Measurements from ENCODE around the gene MYT1.
"Not testable (repeated sequence)": the region's sequence is repeated elsewhere in the genome, so short reads cannot be mapped to it uniquely, and the experiment has no call there.

MYT1 gene

GRCh38 chr20:64164123-64164836 is at the start of gene MYT1:
Gene MYT1, plus strand, starts transcription at chr20:64164452. Its CDS starts 34,410 bp downstream, at chr20:64198862.
- in situ Hi-C loops (cut with HindIII; ENCODE audit: low sequenced_read_pairs) = no loop called here

DNA sequence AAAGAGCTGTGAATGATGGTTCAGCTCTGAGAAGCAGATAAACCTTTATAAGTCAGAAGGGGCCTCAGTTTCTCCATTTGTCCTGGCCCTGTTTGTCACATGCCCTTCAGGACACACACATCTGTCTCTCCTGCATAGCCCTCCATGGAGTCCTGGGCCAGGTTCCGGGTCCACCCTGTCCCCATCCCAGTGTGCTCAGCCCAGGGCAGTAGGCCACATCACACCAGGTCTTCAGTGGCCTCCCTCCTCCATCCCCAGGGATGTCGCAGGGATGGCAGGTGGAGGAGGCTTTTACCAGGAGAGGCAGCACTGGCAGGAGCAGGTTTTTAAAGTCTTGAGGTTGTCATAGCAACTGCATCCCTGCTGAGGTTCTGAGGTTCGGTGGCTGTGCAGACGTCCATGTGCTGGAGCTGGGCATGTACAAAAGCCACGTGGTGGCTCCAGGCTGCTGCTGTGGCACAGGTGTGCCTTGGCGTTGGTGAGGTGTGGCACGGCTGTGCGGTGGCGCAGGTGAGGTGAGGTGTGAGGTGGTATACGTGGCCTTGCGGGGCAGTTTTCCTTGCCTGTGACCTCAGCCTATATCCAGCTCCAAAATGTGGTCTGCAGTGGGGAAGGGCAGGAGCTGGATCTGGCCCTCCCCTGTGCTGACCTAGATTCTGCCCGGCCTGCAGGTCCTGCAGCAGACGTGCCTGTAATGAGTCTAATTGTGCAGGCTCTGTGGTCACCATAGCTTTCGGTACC is 48.9 kb upstream of the MYT1 start:
- in situ Hi-C loops (cut with HindIII; ENCODE audit: low sequenced_read_pairs) = no loop called here

DNA sequence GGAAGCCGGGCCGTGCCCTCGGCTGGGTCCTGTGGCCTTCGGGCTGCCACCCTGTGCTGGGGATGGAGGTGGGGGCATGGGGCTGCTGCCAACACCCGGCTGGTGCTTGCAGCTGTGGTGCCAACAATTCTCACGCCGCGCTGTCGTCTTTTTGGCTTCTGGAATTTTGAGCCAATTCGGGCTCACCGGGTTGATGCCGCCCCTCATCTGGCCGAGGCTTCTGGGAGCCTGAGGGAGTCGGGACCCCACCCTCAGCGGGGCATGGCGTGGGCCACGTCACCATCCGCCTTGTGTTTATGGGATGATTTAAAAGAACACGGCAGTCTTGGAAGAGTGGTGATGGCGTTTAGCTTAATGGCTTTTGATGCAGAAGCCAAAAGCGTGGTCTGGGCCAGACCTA is 48.2 kb upstream of the MYT1 start:
- in situ Hi-C loops (cut with HindIII; ENCODE audit: low sequenced_read_pairs) = no loop called here

DNA sequence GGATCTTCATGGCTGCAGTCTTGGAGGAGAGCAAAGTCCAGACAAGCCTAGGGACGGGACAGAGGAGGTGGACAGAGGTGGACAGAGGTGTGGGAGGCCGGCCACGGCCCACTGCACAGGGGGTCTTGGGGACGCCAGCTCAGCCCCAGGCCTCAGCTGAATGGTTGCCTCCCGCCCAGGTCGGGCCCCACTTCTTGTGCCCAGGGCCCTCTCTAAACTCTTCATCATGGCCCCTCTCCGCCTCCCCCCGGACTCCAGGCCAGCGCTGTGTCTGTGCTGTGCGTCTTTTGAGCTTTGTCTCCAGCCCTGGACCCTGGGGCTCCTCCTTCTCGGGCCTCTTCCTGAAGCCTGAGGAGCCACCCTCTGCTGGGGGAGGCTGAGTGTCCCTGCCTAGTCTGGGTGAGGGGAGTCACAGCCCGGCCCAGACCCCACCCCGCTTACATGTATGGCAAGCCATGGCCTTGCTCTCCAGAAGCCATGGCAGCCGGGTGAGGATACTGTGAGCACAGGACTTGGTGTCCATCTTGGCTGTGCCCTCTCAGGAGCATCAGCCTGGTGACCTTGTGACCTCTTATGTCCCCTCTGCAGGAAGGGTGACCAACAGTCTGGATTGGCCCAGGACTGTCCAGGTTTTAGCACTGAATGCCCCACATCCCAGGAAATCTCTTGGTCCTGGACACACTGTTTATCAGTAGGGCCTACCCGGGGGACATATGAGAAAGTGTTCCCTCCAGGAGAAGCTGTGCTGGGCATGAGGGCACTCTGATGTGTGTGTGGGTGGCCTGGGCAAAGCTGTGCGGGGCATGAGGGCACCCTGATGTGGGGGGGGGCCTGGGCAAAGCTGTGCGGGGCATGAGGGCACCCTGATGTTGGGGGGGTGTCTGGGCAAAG is 47.5 kb upstream of the MYT1 start:
- in situ Hi-C loops (cut with HindIII; ENCODE audit: low sequenced_read_pairs) = no loop called here

DNA sequence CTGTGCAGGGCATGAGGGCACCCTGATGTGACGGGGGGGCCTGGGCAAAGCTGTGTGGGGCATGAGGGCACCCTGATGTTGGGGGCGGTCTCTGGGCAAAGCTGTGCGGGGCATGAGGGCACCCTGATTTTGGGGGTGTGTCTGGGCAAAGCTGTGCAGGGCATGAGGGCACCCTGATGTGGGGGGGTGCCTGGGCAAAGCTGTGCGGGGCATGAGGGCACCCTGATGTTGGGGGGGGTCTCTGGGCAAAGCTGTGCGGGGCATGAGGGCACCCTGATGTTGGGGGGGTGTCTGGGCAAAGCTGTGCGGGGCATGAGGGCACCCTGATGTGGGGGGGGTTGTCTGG is 46.8 kb upstream of the MYT1 start:
- in situ Hi-C loops (cut with HindIII; ENCODE audit: low sequenced_read_pairs) = not testable (repeated sequence)

DNA sequence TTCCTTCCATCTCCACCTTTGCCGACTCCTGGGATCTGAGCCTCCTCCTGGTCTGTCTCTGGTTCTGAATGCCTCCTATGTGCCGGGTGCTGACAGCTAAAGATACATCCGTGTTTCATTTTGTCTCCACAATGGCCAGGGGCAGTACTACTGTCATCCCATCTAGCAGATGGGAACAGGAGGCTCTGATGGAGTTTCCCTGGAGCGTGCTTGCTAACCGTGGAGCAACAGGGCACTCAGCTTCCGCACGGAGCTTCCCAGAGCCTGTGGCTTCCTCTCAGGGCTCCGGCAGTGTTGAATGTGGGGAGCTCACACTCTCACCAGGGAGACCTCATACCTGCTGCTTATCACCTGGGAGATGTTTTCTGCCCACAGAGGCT is 45.0 kb upstream of the MYT1 start:
- in situ Hi-C loops (cut with HindIII; ENCODE audit: low sequenced_read_pairs) = no loop called here

DNA sequence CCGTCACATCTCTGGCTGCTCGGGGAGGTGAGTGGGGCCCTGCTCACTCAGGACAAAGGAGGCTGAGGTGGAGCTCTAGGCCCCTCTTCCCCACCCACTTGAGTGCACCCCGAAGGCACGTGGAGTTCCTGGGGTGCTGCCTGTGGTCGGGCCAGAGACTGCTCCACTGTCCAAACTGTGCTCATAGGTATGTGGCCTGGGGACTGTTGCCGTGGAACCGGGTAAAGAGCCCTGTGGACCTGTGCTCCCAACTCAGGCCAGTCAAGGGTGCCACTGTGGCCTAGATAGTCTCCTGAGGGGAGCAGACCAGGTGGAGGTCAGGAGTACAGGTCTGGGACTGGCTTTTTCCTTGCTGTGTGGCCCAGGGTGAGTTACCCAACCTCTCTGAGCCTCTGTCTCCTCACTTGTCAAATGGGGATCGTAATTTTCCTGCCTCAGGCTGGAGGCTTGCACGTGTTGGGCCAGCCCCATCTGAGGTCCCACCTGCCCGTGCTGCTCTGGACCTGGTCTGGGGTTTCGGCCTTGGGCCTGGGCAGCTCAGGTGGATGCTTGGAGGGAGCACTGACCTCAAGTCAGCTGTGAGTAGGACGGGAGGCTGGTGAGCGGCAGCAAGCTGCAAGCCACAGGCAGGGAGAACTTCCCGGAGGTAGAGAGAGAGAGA is 44.4 kb upstream of the MYT1 start:
- in situ Hi-C loops (cut with HindIII; ENCODE audit: low sequenced_read_pairs) = no loop called here

- in situ Hi-C loops (cut with HindIII; ENCODE audit: low sequenced_read_pairs) = no loop called here
These were observed 42.7 kb upstream of the MYT1 start for GRCh38 chr20:64121586-64121985.

DNA sequence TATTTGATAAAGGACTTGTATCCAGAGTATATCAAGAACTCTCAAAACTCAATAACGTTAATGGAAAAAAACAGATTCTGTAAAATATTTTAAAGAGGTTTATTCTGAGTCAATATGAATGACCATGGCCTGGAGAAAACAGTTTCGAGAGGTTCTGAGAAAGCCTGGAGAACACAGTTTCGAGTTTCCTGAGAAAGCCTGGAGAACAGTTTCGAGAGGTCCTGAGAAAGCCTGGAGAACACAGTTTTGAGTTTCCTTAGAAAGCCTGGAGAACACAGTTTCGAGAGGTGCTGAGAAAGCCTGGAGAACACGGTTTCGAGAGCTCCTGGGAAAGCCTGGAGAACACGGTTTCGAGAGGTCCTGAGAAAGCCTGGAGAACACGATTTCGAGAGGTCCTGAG is 41.3 kb upstream of the MYT1 start:
- in situ Hi-C loops (cut with HindIII; ENCODE audit: low sequenced_read_pairs) = not testable (repeated sequence)

GRCh38 chr20:64123517-64123916 is 40.7 kb upstream of the MYT1 start:
- in situ Hi-C loops (cut with HindIII; ENCODE audit: low sequenced_read_pairs) = not testable (repeated sequence)

DNA sequence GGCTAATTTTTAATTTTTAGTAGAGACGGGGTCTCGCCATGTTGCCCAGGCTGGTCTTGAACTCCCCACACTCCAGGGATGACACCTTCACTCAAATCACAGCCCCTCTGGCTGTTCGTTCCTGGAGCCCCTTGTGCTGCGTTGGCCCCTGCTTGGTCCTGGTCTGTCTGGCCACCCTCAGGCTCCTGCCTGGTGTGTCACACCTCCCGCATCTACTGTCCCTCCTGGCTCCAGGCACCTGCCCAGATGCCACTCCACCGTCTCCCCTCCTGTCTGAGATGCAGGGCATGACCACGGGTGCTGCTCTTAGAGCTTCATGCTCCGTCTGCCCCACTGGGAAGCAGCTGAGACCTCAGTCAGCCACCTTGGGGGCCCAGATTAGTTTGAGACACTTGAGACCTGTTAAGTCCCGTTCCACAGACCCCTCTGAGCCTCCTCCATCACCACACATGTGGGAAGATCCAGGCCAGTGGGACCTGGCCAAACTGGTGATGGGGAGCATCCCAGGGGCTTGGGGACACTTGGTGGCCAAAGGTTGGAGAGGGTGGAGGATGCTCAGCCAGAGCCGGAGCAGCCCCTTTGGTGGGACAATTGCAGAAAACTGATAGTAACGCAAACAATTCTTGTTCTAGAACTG is 35.0 kb upstream of the MYT1 start:
- in situ Hi-C loops (cut with HindIII; ENCODE audit: low sequenced_read_pairs) = no loop called here

- in situ Hi-C loops (cut with HindIII; ENCODE audit: low sequenced_read_pairs) = no loop called here
These were observed 34.0 kb upstream of the MYT1 start for GRCh38 chr20:64130271-64130670.

DNA sequence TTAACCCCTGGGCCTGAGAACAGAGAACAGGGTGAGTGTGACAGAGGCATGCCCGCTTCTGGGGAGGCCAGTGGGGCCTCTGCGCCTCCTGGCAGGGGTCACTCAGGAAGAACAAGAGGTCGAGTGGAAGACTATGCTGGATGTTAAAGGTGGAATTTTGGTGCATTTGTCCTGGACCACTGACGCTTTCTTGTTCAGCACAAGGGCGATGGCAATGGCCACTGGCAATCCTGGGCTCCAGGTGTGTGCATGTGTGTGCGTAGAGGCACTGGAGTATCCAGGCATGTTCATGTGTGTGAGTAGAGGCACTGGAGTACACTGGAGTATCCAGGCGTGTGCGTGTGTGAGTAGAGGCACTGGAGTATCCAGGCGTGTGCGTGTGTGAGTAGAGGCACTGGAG is 33.4 kb upstream of the MYT1 start:
- in situ Hi-C loops (cut with HindIII; ENCODE audit: low sequenced_read_pairs) = no loop called here

DNA sequence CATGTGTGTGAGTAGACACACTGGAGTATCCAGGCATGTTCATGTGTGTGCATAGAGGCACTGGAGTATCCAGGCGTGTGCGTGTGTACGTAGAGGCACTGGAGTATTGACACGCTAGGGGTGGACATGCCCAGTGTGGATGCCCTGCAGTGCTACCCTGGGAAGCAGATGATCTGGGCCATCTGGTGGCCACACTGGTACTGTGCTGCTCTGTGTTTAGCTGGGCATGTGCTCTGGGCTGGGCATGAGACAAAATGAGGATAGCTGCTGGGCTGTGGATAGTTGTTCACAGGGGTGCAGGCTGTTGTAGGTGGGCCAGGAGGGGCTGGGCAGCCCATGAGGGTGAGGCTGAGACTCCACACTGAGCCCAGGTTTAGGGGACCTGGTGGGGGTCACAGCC is 32.8 kb upstream of the MYT1 start:
- in situ Hi-C loops (cut with HindIII; ENCODE audit: low sequenced_read_pairs) = no loop called here

GRCh38 chr20:64133951-64134407 is 30.3 kb upstream of the MYT1 start:
- in situ Hi-C loops (cut with HindIII; ENCODE audit: low sequenced_read_pairs) = no loop called here

DNA sequence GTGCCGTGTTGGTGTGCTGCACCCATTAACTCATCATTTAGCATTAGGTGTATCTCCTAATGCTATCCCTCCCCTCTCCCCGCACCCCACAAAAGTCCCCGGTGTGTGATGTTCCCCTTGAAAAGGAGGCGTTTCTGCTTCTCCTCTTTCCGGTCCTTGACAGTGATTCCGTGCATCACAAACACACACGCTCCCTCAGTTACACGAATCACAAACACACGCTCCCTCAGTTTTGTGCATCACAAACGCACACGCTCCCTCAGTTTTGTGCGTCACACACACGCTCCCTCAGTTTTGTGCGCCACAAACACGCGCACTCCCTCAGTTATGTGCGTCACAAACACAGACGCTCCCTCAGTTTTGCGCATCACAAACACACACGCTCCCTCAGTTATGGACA is 29.5 kb upstream of the MYT1 start:
- in situ Hi-C loops (cut with HindIII; ENCODE audit: low sequenced_read_pairs) = not testable (repeated sequence)

GRCh38 chr20:64136004-64136710 is 28.1 kb upstream of the MYT1 start:
- in situ Hi-C loops (cut with HindIII; ENCODE audit: low sequenced_read_pairs) = no loop called here

DNA sequence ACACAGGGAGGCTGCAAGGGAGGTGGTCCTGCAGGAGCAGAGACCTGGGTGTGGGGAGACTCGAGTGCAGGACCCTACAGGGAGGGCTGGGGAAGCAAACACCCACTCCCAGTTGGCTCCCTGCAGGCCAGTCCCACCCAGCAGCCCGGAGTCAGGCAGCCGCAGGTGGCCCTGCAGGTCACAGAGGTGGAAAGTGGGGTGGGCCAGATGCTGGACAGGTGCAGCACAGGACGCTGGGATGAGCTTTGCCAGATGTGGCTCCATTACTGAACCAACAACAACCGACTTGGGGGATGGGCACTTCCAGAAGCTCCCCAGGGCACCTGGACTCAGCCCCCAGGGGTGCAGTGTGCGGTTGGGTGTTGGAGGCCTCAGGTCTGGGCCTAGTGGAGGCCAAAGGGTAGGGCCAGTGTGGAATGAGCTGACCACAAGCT is 26.6 kb upstream of the MYT1 start:
- in situ Hi-C loops (cut with HindIII; ENCODE audit: low sequenced_read_pairs) = no loop called here

GRCh38 chr20:64138276-64138815 is 25.9 kb upstream of the MYT1 start:
- in situ Hi-C loops (cut with HindIII; ENCODE audit: low sequenced_read_pairs) = no loop called here
